HG03045 (cell line): ENCODE results near the gene CHERP.
"Not testable (repeated sequence)": the region's sequence is repeated elsewhere in the genome, so short reads cannot be mapped to it uniquely, and the experiment has no call there.

Experiments
- ATAC-seq: cut with Tn5 transposase; IDR thresholded peaks from one replicate; pipeline ENCODE4 v1.9.1; 2021; ENCODE audit warnings: mild to moderate bottlenecking, moderate library complexity; ENCODE audit not compliant: unreplicated experiment

CHERP gene

DNA sequence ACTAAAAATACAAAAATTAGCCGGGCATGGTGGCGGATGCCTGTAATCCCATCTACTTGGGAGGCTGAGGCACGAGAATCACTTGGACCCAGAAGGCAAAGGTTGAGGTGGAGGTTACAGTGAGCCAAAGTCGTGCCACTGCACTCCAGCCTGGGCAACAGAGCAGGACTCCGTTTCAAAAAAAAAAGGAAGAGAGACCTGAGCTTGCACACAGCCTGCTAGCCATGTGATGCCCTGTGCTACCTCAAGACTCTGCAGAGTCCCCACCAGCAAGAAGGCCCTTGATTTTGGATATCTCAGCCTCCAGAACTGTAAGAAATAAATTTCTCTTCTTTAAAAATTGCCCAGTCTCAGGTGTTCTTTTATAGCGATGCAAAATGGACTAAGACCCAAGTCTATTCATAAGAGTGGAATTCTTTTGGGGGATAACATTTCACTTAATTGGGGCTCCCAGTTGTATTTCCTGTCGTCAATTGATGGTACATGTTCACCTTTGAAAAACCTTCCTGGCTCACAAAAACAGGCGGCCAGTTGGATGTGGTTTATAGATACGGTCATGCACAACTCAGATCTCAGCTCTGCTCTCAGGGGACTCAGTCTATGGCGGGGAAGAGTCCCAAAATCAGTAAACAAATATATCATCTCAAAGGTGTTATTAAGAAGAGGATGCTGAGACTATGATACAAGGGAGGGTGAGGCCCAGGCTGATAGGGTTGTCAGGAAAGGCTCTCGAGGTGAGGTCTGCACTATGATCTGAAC is 2.4 kb upstream of the CHERP start:
- no peak for ATAC-seq

GRCh38 chr19:16543734-16544133 is 1.5 kb upstream of the CHERP start:
- ATAC-seq: not testable (repeated sequence)

- ATAC-seq: no peak
Measured at GRCh38 chr19:16542910-16543472, 754 bp upstream of the CHERP start.

DNA sequence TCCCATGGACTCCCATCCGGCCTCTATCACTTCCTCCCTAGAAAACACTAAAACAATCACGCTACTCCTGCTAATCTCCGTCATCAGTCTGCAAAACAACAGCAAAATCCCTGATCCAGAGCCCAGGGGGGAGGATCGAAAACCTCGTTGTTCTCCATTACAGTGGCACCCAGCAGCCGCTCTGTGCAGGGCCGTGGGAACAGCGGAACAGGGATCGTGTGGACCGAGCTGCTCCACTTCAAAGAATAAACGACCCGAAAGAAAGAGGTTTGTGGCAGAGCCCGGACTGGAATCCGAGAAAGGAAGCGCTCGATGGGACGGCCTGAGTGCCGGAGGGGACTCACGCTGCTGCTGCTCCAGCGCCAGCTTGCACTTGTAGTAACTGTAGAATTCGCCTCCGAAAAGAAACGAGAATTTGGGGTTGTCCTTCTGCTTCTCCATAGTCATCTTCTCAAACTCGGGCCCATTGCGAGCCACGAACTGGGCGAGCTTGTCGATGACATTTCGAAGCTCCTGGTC is 652 bp downstream of the CHERP start:
- peak; percentile 5 for ATAC-seq

DNA sequence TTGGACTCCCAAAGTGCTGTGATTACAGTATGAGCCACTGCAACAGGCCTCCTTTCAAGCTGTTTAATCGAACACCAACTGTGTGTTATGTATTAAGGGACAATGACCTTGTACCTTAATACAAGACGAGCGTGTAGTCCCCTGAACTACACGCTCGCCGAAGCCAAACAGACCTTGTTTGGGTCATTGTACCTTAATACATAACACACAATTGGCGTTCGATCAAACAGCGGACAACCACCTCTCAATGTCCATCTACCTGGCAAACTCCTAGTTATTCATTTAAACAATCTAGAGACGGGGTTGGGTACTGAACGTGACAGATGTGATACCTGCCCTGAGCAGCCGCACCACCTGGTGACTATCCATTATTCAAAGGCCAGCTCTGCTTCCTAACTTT is 1.3 kb downstream of the CHERP start:
- no peak for ATAC-seq

DNA sequence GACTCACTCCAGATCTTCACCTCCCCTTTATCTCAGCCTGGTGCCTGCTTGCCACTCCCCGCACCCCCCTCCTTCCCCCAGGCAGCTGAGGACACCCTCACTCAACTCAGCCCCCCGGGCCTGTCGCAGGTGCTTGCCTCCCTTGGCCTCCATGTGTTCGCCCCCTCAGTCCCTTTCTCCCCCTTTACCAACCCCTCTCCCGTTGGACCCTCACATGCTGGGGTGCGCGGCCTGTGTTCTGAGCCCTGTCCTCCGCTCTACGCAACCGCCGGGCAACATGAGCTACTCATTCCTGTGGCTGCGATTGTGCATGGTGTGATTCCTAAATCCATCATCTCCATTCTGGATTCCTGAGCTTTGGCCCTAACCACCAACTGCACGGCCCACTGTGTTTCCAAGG is 5.1 kb downstream of the CHERP start:
- ATAC-seq: no peak

- ATAC-seq: no peak
Measured at GRCh38 chr19:16536130-16536529, 6.1 kb downstream of the CHERP start.

DNA sequence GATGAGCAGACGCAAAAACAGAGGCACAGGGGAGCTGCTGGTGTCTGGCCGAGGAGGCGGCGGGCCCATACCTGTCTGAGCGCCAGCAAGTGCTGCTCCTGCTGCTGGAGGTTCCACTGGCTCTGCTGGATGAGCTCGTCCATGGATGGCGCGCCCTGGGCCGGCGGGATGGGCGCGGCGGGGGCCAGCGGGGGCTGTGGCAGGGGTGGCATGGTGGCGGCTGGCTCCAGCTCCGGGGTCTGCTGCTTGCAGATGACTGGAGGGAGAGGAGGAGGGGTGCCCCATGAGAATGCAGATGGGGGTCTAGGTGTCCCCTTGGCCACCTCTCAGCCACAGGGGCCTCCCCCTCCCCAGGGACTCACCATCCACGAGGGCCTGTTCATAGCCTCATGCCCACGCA is 6.9 kb downstream of the CHERP start:
- ATAC-seq: no peak

GRCh38 chr19:16532440-16533234 is 9.6 kb downstream of the CHERP start:
- no peak for ATAC-seq

DNA sequence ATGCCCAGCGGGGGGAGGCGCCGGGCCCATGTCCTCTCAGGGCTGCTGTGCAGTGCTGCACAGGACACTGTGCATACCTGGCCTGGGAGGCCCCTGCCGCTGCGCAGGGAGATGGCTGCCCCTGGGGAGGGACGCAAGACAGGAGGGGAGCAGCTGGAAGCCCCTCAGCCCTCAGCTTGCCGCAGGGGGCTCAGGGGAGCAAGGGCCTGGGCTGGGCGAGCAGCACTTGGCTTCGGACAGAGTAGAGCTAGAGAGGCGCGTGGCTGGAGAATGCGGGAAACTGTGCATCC is 10.9 kb downstream of the CHERP start:
- ATAC-seq: no peak

DNA sequence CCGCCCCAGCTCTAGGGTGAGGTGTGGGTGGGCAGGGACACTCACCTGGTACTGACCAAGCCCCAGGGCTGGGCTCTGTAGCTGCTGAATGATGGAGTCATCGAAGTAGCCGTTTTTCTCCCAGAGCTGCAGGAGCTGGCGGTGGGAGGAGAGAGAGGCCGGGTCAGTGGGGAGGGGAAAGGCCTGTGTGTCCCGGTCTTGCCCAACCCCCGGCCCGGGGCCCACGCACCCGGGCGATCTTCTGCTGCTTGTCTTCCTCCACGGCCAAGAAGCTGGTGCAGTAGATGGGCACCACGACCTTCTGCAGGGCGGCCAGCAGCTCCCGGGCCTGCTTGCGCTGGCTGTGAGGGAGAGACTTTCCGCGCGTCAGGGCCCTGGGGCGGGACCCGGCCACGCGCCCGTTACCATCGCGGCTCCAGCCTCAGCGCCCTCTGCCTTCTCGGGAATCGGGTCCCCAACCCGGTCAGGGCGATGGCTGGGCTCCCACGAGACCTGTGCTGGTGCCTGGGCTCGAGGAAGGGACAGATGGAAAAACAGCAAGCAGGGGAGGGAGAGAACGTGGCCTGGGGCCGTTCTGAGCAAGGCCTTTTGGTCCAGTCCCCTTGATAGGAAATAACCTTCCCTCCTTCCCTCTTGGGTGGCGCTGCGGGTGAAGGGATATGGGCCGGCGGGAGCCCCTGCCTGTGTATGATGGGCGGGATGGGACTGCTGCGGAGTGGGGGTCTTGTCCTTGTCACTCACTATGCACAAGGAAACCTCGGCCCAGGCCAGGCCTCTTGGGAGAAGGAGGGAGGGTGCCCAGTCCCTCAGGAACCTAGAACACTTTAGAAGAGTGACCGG is 11.5 kb downstream of the CHERP start:
- ATAC-seq: no peak

DNA sequence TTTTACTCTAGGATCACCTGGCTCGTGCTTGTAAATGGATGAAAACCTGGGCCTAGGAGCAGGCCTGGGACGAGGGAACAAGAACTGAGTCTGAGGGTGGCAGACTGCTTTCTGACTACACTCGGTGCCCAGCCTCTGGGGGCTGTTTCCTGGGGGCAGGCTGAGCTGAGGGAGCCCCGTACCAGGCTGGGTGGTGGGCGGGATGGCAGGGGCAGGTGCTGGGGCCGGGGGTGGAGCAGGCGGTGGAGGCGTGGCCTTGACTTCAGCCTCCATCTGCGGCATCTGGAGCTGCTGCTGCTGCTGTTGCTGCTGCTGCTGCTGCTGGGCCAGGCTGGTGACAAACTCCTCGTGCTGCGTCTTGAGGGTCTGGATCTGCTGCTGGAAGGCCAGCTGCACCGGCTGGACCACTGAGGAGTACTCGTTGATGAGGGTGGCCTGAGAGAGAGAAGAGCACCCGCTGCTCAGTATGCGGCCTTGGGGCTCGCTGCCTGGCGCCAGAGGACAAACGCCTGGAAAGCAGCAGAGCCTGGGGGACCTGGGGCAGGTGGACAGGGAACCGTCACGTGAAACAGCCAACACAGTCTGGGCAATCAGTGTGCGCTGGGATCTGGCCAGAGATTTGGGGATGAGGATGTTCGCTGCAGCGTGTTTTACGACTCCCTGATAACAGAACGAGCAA is 12.6 kb downstream of the CHERP start:
- ATAC-seq: no peak

GRCh38 chr19:16527971-16528521 is 14.2 kb downstream of the CHERP start:
- ATAC-seq: no peak

DNA sequence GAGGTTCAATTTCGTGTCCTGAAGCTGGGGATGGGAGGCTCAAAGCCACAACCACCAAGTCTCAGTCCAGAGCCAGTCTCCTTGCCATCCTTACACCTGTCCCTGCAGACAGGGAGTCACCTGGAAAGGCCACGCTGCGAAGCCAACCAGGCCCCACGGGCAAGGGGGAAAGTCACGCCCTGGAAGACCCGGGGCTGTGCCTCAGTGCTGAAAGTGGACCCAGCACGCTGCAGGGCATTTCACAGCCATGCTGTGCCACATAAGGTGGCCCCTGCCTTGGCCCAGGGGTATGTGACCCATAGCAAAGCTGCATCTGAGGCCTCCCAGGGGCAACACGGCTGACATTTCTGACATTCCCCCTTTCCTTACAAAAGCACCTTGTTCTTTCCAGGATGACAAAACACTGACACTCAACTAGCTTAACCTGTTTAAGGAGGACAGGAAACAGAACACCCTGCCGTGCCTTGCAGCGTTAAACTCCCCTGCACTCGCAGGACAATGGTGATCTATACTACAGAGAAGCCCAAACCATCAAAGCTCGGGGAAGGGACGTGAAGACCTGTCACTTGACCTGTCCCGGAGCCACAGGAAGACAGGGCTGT is 14.8 kb downstream of the CHERP start:
- no peak for ATAC-seq

DNA sequence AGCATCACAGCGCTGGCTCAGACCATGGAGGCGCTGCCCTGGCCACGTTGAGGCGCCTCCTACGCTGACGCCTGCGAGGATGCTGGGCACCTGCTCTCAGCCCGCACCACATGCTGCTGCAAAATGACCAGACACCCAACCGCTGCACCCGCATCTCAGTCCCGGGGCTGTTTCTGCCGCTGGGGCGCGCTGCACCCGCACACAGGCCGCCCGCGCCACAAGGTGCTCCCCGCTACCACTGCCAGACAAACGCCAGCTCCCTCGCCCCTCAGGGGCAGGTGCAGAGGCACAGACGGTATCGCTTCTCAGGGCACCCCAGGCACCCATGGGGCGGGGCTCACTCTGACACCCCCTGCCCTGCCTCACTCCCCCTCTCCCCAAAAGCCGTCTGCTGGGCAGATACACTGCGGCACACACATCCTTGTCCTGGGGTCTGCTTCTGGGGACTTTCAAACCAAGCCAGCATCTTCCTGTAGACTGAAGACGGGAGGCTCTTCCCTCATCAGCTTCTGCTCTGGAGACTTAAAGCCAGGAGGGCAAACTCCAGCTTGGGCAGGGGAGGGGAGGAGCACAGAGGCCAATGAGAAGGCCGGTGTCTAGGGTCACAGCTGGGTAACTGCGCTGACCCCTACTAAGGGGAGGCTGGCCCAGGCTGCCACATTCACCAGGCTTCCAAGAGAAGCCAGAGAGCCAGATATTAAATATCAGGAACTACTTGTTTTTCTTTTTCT is 16.3 kb downstream of the CHERP start:
- ATAC-seq: no peak

DNA sequence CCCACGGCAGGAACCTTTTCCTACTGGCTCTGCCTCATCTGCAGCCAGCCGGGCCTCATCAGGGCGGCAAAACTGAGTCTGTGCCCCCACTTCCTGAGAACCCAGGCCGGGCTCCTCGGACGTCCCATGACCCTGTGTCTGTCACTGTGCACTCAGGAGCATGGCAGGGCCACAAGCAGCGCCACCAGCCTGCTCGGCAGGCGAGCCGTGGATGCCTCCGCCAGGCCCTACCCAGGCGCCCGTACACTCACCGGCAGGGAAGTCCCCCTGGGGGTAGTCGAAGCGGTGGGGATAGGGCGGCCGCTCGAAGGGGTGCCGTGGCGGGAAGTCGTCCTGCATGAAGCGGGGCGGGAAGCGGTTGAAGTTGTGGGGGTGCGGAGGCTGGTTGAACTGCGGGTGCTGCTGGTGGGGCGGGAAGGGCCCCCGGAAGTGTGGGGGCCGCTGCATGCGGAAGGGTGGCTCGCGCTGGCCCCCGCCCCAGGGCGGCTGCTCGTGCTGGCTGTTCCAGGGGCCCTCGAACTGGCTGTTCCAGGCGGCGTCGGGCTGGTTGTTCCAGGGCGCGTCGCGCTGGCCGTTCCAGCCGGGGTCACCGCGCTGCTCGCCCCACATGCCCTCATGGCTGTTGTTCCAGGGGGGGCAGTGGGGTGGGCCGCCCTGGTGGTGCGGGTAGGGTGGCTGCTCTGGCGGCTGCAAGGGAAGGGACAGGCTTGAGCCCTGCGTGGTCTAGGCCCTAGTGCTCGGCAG is 17.1 kb downstream of the CHERP start:
- no peak for ATAC-seq

GRCh38 chr19:16522559-16523377 is 19.5 kb downstream of the CHERP start:
- no peak for ATAC-seq
